Activated CD4-positive, CD25-positive, alpha-beta regulatory T cell treated with anti-CD3 and anti-CD28 coated beads, Interleukin-2, amount 50 U/mL, for 16 hours (primary cell): ENCODE measurements around the gene SPTB.

Source experiments
- DNase-seq: peaks from one replicate; pipeline ENCODE4 v3.0.0-alpha.2; 2020; ENCODE audit warnings: low read depth, low spot score

The SPTB gene

GRCh38 chr14:64711039-64711438, 168.7 kb downstream of the SPTB start:
- no peak for DNase-seq

- no peak for DNase-seq
Measured at GRCh38 chr14:64709126-64709525, 170.6 kb downstream of the SPTB start.

- DNase-seq = no peak
Measured at GRCh38 chr14:64708148-64709004, 171.3 kb downstream of the SPTB start.

GRCh38 chr14:64707661-64708060, 172.0 kb downstream of the SPTB start:
- no peak for DNase-seq

GRCh38 chr14:64706593-64707193, 173.0 kb downstream of the SPTB start:
- DNase-seq = no peak

- no peak for DNase-seq
Measured at GRCh38 chr14:64706119-64706592, 173.6 kb downstream of the SPTB start.

- DNase-seq = no peak
Measured at GRCh38 chr14:64705381-64706118, 174.2 kb downstream of the SPTB start.

- no peak for DNase-seq
Measured at GRCh38 chr14:64704743-64705380, 174.8 kb downstream of the SPTB start.

- no peak for DNase-seq
Measured at GRCh38 chr14:64704143-64704742, 175.5 kb downstream of the SPTB start, which contains the start of gene PLEKHG3. PLEKHG3 (plus strand) TSS chr14:64704424; CDS start chr14:64727632, 23,208 bp downstream.

DNA sequence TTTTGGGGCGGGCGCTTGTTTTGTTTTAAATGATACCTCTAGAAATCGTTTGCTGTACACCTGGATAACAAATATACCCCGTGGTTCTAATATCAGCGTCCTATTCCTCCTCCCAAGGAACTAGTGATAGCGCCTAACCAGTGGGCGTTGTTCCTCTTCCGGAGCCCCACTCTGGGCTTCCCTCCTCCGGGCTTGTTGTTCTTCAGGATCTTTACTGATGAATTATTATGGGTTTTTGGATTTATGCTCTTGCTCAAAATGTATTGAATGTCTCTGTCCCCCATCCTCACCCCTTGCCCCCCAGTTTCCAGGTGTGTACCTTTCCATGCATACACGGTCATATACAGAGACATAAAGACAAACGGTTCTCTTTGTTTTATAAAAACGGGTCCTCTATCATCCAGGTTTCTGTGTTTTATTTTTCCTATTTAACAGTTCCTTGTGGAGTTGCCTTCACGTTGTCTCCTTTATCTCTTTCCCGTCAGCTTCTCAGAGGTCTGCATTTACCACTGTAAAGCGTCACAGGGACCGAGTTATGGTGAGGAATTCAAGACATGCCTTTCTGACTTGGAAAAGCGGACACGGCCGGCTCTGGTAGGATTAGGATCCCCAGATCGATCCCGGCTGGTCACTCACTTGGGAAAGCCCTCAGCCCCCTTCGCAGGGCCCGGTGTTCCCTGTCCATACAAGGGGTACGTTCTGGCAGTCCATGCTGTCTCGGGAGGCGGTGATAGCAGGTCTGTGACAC, 176.1 kb downstream of the SPTB start:
- no peak for DNase-seq

GRCh38 chr14:64702493-64703394, 177.0 kb downstream of the SPTB start:
- DNase-seq = no peak

DNA sequence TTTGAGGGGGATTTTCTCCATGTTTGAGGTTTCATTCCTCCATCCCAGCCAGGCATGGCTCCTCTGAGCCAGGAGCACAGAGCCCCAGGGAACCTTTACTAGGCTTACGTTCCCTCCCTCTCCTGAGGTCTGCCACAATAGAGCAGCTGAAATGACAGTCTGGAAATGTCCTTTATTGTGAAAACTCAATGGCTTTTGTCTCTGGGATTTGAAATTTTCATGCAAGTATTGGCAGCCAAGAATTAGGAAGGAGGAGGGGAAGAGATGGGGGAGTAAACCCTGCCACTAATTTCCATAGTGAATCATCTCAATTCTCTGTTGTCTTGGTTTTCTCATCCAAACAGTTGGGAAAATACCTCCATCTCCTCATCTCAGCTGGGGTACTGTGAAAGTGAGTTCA, 178.0 kb downstream of the SPTB start:
- DNase-seq = no peak

GRCh38 chr14:64700894-64701293, 178.8 kb downstream of the SPTB start:
- no peak for DNase-seq

- no peak for DNase-seq
Measured at GRCh38 chr14:64700290-64700689, 179.4 kb downstream of the SPTB start.

DNA sequence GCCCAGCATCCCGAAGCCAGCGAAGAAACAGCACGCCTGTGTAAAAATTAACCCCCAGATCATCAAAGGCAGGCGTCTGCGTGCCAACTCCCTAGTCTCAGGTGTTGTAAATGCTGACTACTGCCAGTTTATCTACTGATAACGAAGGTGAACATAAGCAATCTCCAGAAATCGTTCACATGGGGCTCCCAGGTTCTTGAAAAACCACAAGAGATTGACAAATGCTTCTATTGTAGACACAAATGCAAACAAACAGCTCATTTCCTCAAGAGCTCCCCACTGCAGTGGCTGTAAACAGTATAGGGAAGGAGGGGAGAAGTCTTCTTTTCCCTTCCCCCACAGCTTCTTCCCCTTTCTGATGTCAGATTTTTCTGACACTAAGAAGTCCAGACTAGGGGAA, 180.8 kb downstream of the SPTB start:
- DNase-seq = no peak

- DNase-seq = no peak
Measured at GRCh38 chr14:64696355-64696857, 183.3 kb downstream of the SPTB start.
